Osteocyte (in vitro differentiated cells): Measurements from ENCODE around the gene GNAQ. TPM values are rescaled to one million over a fixed set of nuclear protein-coding genes. Genes with fewer than 3 reads are reported as not detected.
"Not testable (repeated sequence)": the region's sequence is repeated elsewhere in the genome, so short reads cannot be mapped to it uniquely, and the experiment has no call there.

Experiments used
- DNase-seq: peaks from one replicate; pipeline ENCODE4 v3.0.0; 2021; ENCODE audit warnings: mixed read lengths; ENCODE audit not compliant: unreplicated experiment; ENCODE audit errors: extremely low spot score
- H3K27ac Mint-ChIP-seq: one replicate; pipeline ENCODE4 v1.8.0; 2021; ENCODE audit warnings: mild to moderate bottlenecking, mixed read lengths; ENCODE audit not compliant: unreplicated experiment
- H3K27me3 Mint-ChIP-seq: one replicate; pipeline ENCODE4 v1.8.0; 2021; ENCODE audit warnings: mixed read lengths; ENCODE audit not compliant: unreplicated experiment
- H3K36me3 Mint-ChIP-seq: one replicate; pipeline ENCODE4 v1.8.0; 2021; ENCODE audit warnings: mixed read lengths; ENCODE audit not compliant: unreplicated experiment
- H3K4me1 Mint-ChIP-seq: one replicate; pipeline ENCODE4 v1.8.0; 2021; ENCODE audit warnings: mixed read lengths; ENCODE audit not compliant: unreplicated experiment
- H3K4me3 Mint-ChIP-seq: one replicate; pipeline ENCODE4 v1.8.0; 2021; ENCODE audit warnings: mild to moderate bottlenecking, moderate library complexity, mixed read lengths; ENCODE audit not compliant: unreplicated experiment
- H3K9me3 Mint-ChIP-seq: one replicate; pipeline ENCODE4 v1.8.0; 2021; ENCODE audit warnings: mixed read lengths; ENCODE audit not compliant: unreplicated experiment
- total RNA-seq: library from RNA; stranded (reverse); gene quantifications from 2 replicates; pipeline ENCODE4 v1.2.1, GENCODE V29; 2021
- TF ChIP-seq, protein P1 (sequence below): fragments of 200-600 bp; sonication (generic); IDR thresholded peaks from 2 replicates; pipeline ENCODE4 v1.5.0; 2021; ENCODE audit warnings: antibody characterized with exemption, mild to moderate bottlenecking, moderate library complexity

GNAQ gene
- total RNA-seq, 1 donor from 2014 or later, result 65.9 TPM

- no peak overlapping the region for H3K27ac Mint-ChIP-seq
- DNase-seq, result no peak
- TF ChIP-seq, protein P1, sequence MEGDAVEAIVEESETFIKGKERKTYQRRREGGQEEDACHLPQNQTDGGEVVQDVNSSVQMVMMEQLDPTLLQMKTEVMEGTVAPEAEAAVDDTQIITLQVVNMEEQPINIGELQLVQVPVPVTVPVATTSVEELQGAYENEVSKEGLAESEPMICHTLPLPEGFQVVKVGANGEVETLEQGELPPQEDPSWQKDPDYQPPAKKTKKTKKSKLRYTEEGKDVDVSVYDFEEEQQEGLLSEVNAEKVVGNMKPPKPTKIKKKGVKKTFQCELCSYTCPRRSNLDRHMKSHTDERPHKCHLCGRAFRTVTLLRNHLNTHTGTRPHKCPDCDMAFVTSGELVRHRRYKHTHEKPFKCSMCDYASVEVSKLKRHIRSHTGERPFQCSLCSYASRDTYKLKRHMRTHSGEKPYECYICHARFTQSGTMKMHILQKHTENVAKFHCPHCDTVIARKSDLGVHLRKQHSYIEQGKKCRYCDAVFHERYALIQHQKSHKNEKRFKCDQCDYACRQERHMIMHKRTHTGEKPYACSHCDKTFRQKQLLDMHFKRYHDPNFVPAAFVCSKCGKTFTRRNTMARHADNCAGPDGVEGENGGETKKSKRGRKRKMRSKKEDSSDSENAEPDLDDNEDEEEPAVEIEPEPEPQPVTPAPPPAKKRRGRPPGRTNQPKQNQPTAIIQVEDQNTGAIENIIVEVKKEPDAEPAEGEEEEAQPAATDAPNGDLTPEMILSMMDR, result no peak
- peaks cover 26% of the 10 kb centered on the region for H3K9me3 Mint-ChIP-seq
- H3K4me3 Mint-ChIP-seq, result no peak overlapping the region
- H3K27me3 Mint-ChIP-seq, result no peaks in the 10 kb centered on the region
- H3K36me3 Mint-ChIP-seq, result no peaks in the 10 kb centered on the region
- no peaks in the 10 kb centered on the region for H3K4me1 Mint-ChIP-seq
Measured at GRCh38 chr9:77697238-77697984, 334.2 kb downstream of the GNAQ start.

DNA sequence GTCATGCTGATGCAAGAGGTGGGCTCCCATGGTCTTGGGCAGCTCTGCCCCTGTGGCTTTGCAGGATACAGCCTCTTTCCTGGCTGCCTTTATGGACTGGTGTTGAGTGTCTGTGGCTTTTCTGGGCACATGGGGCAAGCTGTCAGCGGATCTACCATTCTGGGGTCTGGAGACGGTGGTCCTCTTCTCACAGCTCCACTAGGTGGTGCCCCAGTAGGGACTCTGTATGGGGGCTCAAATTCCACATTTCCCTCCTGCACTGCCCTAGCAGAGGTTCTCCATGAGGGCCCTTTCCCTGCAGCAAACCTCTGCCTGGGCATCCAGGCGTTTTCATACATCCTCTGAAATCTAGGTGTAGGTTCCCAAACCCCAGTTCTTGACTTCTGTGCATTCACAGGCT is 340.9 kb downstream of the GNAQ start:
- not testable (repeated sequence) for H3K4me1 Mint-ChIP-seq, H3K9me3 Mint-ChIP-seq, H3K36me3 Mint-ChIP-seq, H3K27ac Mint-ChIP-seq, H3K27me3 Mint-ChIP-seq, DNase-seq, H3K4me3 Mint-ChIP-seq

DNA sequence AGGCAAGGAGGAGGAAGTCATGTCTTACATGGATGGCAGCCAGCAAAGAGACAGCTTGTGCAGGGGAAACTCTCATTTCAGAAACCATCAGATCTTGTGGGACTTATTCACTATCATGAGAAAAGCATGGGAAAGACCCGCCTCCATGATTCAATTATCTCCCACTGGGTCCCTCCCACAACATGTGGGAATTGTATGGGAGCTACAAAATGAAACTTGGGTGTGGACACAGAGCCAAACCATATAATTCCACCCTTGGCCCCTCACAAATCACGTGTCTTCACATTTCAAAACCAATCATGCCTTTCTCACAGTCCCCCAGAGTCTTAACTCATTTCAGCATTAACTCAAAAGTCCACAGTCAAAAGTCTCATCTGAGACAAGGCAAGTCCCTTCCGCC is 341.5 kb downstream of the GNAQ start:
- H3K27me3 Mint-ChIP-seq, H3K9me3 Mint-ChIP-seq, H3K36me3 Mint-ChIP-seq, H3K27ac Mint-ChIP-seq, DNase-seq, H3K4me3 Mint-ChIP-seq, H3K4me1 Mint-ChIP-seq: not testable (repeated sequence)

- H3K4me1 Mint-ChIP-seq, H3K4me3 Mint-ChIP-seq, H3K27ac Mint-ChIP-seq, H3K27me3 Mint-ChIP-seq, H3K9me3 Mint-ChIP-seq, DNase-seq, H3K36me3 Mint-ChIP-seq: not testable (repeated sequence)
Measured at GRCh38 chr9:77687737-77688136, 343.9 kb downstream of the GNAQ start.

DNA sequence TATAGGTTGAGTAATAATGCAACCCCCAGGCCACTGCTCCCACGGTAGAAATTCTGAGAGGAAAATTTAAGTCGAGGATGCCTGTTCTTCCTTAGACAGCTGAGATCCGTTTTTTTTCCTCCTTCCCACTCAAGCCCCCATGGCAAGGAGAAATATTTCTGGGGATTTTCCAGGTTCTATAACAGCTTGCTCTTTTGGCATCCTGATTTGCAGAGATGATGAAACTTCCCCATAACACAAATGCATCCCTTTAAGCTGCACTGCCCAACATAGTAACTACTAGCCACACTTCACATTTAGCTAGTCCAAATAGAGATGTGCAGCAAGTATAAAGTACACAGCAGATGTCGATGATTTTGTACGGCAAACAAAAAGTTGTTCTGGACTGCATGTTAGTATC is 351.0 kb downstream of the GNAQ start:
- TF ChIP-seq, protein P1, result no peak
- Mint-ChIP-seq H3K4me3 (no peak overlapping the region), H3K36me3 (no peaks in the 10 kb centered on the region), H3K4me1 (no peaks in the 10 kb centered on the region), H3K9me3 (no peaks in the 10 kb centered on the region), H3K27me3 (no peaks in the 10 kb centered on the region), H3K27ac (no peak overlapping the region)
- no peak for DNase-seq

DNA sequence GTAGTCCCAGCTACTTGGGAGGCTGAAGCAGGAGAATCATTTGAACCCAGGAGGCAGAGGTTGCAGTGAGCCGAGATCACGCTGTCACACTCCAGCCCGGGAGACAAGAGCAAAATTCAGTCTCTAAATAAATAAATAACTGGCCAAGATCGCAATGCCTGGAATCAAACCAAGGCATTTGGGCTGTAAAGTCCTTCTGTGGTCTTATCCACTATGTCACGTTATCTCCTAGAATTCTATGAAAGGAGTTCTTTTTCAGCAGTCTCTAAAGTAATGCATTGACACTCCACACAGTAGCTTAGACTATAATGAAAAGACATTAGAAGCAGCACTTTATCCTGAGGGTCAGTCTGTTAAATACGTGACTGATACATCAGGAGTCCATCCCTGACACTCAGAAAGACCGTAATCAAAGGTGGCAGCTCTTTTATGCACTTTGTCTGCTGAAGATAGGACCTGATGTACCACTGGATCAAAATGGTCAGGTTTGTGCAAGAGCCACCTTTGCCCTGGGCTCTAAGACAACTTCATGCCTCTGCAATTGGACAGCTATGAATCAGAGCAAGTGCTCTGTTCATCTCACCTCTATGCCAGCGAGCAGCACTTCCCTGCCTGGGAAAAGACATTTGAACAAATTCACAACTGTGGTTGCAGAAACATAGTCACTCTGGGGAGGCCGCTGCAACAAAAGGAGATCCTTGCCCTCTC is 351.8 kb downstream of the GNAQ start:
- DNase-seq, result no peak
- no peaks in the 10 kb centered on the region for H3K36me3 Mint-ChIP-seq

More for the DNA sequence above, 351.8 kb downstream of the GNAQ start:
- no peak overlapping the region for H3K27ac Mint-ChIP-seq
- H3K9me3 Mint-ChIP-seq, result no peaks in the 10 kb centered on the region
- no peaks in the 10 kb centered on the region for H3K4me1 Mint-ChIP-seq
- TF ChIP-seq, protein P1, result no peak
- no peak overlapping the region for H3K4me3 Mint-ChIP-seq
- H3K27me3 Mint-ChIP-seq, result no peaks in the 10 kb centered on the region
